SK-N-SH (cell line): Measurements from ENCODE around the gene ING5. TPM values are rescaled to one million over a fixed set of nuclear protein-coding genes. Genes with fewer than 3 reads are reported as not detected.

ENCODE experiments used
- CTCF ChIA-PET: fragments of 300-600, 350-600 bp; formaldehyde crosslinking; extraction: SDS; loops from one replicate; lab custom pipeline; 2021; lab: Yijun Ruan, JAX
- POLR2A ChIA-PET: fragments of 350-600 bp; sonication (Branson Sonifier 250); formaldehyde crosslinking; extraction: SDS; loops from one replicate; lab custom pipeline; 2020; ENCODE audit warnings: antibody characterized with exemption, inconsistent platforms; lab: Yijun Ruan, JAX
- DNase-seq: peaks from one replicate; pipeline ENCODE4 v3.0.0; 2012
- H2AFZ ChIP-seq: fragments of 200-600 bp; sonication (generic); 2 replicates; pipeline ENCODE4 v1.8.1; 2016; ENCODE audit warnings: antibody characterized with exemption, mild to moderate bottlenecking, low read depth
- H3F3A ChIP-seq: fragments of 200-600 bp; sonication (generic); replicated peaks from 2 replicates; pipeline ENCODE3; 2016; ENCODE audit warnings: antibody characterized with exemption, mild to moderate bottlenecking; ENCODE audit not compliant: insufficient read depth
- H3K27ac ChIP-seq, 2 experiments: fragments of 200-500 bp in 1 of 2; fragments of 200-600 bp in 1 of 2; sonication (Bioruptor generic) in 1 of 2; sonication (generic), shearing (Covaris generic) in 1 of 2; 2 replicates each; pipeline versions ENCODE4 v1.5.1 to v1.6.1; 2014 to 2016; ENCODE audit warnings: low read depth in 2 of 2, inconsistent platforms in 1 of 2, low read length in 1 of 2, mild to moderate bottlenecking in 1 of 2, mixed read lengths in 1 of 2
- H3K27me3 ChIP-seq: fragments of 200-600 bp; sonication (generic), shearing (Covaris generic); 2 replicates; pipeline ENCODE4 v1.6.1; 2016; ENCODE audit warnings: mixed run types; ENCODE audit not compliant: insufficient read depth
- H3K36me3 ChIP-seq, 2 experiments: fragments of 200-500 bp in 1 of 2; fragments of 200-600 bp in 1 of 2; sonication (Bioruptor generic) in 1 of 2; sonication (generic) in 1 of 2; replicated peaks in 1 of 2; 2 replicates each; pipeline versions ENCODE3 to v1.5.1; 2014 to 2016; ENCODE audit warnings: low read length in 1 of 2, mild to moderate bottlenecking in 1 of 2; ENCODE audit not compliant: insufficient read depth in 2 of 2, control insufficient read depth in 1 of 2
- H3K4me1 ChIP-seq, 2 experiments: fragments of 200-500 bp in 1 of 2; fragments of 200-600 bp in 1 of 2; sonication (Bioruptor generic) in 1 of 2; sonication (generic), shearing (Covaris generic) in 1 of 2; 2 replicates each; pipeline versions ENCODE4 v1.5.1 to v1.6.1; 2014 to 2016; ENCODE audit warnings: low read depth in 1 of 2, low read length in 1 of 2, mixed run types in 1 of 2; ENCODE audit not compliant: insufficient read depth in 2 of 2, control insufficient read depth in 1 of 2
- H3K4me2 ChIP-seq: fragments of 200-600 bp; sonication (generic), shearing (Covaris generic); 2 replicates; pipeline ENCODE4 v1.6.1; 2017; ENCODE audit warnings: mixed run types
- H3K4me3 ChIP-seq, 2 experiments: fragments of 200-500 bp in 1 of 2; fragments of 200-600 bp in 1 of 2; sonication (Bioruptor generic) in 1 of 2; sonication (generic), shearing (Covaris generic) in 1 of 2; 2 replicates each; pipeline versions ENCODE4 v1.5.1 to v1.8.1; 2014 to 2016; ENCODE audit warnings: low read depth in 2 of 2, inconsistent platforms in 1 of 2, low read length in 1 of 2, mild to moderate bottlenecking in 1 of 2, mixed read lengths in 1 of 2, moderate library complexity in 1 of 2
- H3K79me2 ChIP-seq: fragments of 200-600 bp; sonication (generic); 2 replicates; pipeline ENCODE4 v1.8.1; 2017; ENCODE audit warnings: mild to moderate bottlenecking; ENCODE audit not compliant: insufficient read depth
- H3K9ac ChIP-seq: fragments of 200-600 bp; sonication (generic); 2 replicates; pipeline ENCODE4 v1.6.1; 2017; ENCODE audit warnings: mixed run types
- H3K9me2 ChIP-seq: fragments of 200-600 bp; sonication (generic); 2 replicates; pipeline ENCODE4 v1.6.1; 2017; ENCODE audit warnings: mixed run types
- H3K9me3 ChIP-seq: fragments of 200-600 bp; sonication (generic); 2 replicates; pipeline ENCODE4 v1.6.1; 2017; ENCODE audit warnings: mixed run types, mild to moderate bottlenecking, moderate library complexity
- H4K20me1 ChIP-seq: fragments of 200-600 bp; sonication (generic); 2 replicates; pipeline ENCODE4 v1.6.1; 2017; ENCODE audit warnings: mild to moderate bottlenecking, mixed run types; ENCODE audit not compliant: insufficient read depth
- CHD2 ChIP-seq: fragments of 150-350 bp; IDR thresholded peaks from 2 replicates; pipeline ENCODE4 v1.6.1; 2018; ENCODE audit warnings: low read length; ENCODE audit not compliant: partially characterized antibody
- ELF1 ChIP-seq: IDR thresholded peaks from 2 replicates; pipeline ENCODE4 v1.4.0; 2012
- EP300 ChIP-seq, 2 experiments: IDR thresholded peaks; 2 replicates each; pipeline versions ENCODE4 v1.4.0 to v1.6.1; 2012; ENCODE audit warnings: borderline replicate concordance in 1 of 2, low read depth in 1 of 2, low read length in 1 of 2
- EZH2phosphoT487 ChIP-seq: fragments of 200-600 bp; sonication (generic); IDR thresholded peaks from 2 replicates; pipeline ENCODE4 v1.6.1; 2017; ENCODE audit warnings: low read depth, mixed run types, mild to moderate bottlenecking, antibody characterized with exemption, moderate library complexity, borderline replicate concordance
- FOSL2 ChIP-seq: IDR thresholded peaks from 2 replicates; pipeline ENCODE4 v1.4.0; 2012; ENCODE audit warnings: low read depth, mild to moderate bottlenecking, moderate library complexity, borderline replicate concordance
- FOXJ3 ChIP-seq: sonication (generic); formaldehyde crosslinking; IDR thresholded peaks from 2 replicates; pipeline ENCODE4 v1.5.1; 2020; ENCODE audit warnings: mild to moderate bottlenecking, missing genetic modification reagents
- FOXM1 ChIP-seq: IDR thresholded peaks from 2 replicates; pipeline ENCODE4 v1.4.0; 2012; ENCODE audit warnings: low read depth, mild to moderate bottlenecking
- GABPA ChIP-seq: IDR thresholded peaks from 2 replicates; pipeline ENCODE4 v1.4.0; 2012; ENCODE audit warnings: low read depth, mild to moderate bottlenecking
- IRF3 ChIP-seq: fragments of 150-350 bp; IDR thresholded peaks from 2 replicates; pipeline ENCODE4 v1.6.1; 2016; ENCODE audit warnings: mild to moderate bottlenecking, low read depth, low read length
- JUND ChIP-seq: IDR thresholded peaks from 2 replicates; pipeline ENCODE4 v1.4.0; 2012
- MAX ChIP-seq: IDR thresholded peaks from 2 replicates; pipeline ENCODE4 v1.4.0; 2012; ENCODE audit warnings: low read depth
- MEF2A ChIP-seq: IDR thresholded peaks from 2 replicates; pipeline ENCODE4 v1.4.0; 2012; ENCODE audit warnings: low read depth, borderline replicate concordance
- POLR2AphosphoS5 ChIP-seq: IDR thresholded peaks from 2 replicates; pipeline ENCODE4 v1.6.1; 2012; ENCODE audit warnings: low read depth, low read length
- RCOR1 ChIP-seq: fragments of 150-350 bp; IDR thresholded peaks from 2 replicates; pipeline ENCODE4 v1.6.1; 2017; ENCODE audit warnings: antibody characterized with exemption, low read length
- REST ChIP-seq: IDR thresholded peaks from 2 replicates; pipeline ENCODE4 v1.6.1; 2012; ENCODE audit warnings: mild to moderate bottlenecking, low read depth, low read length, moderate library complexity
- RFX5 ChIP-seq: IDR thresholded peaks from 2 replicates; pipeline ENCODE4 v1.6.1; 2012; ENCODE audit warnings: mild to moderate bottlenecking, improper control_type of control experiment, low read length
- SIN3A ChIP-seq: IDR thresholded peaks from 2 replicates; pipeline ENCODE4 v1.6.1; 2012; ENCODE audit warnings: low read depth, mild to moderate bottlenecking, low read length, moderate library complexity, borderline replicate concordance
- SMC3 ChIP-seq: IDR thresholded peaks from 2 replicates; pipeline ENCODE4 v1.6.1; 2012; ENCODE audit warnings: low read depth, low read length, improper control_type of control experiment
- TAF1 ChIP-seq: IDR thresholded peaks from 2 replicates; pipeline ENCODE4 v1.6.1; 2012; ENCODE audit warnings: low read depth, mild to moderate bottlenecking, low read length, moderate library complexity, borderline replicate concordance
- TCF12 ChIP-seq: IDR thresholded peaks from 2 replicates; pipeline ENCODE4 v1.4.0; 2012
- TEAD4 ChIP-seq: IDR thresholded peaks from 2 replicates; pipeline ENCODE4 v1.4.0; 2012; ENCODE audit warnings: mild to moderate bottlenecking, borderline replicate concordance; ENCODE audit not compliant: insufficient read depth
- WGBS: methylation state at CpG from one replicate; pipeline ENCODE4 v1.1.6; 2017; ENCODE audit warnings: low lambda C conversion rate; 5-methylcytosine and 5-hydroxymethylcytosine counted together
- polyA plus RNA-seq, 3 experiments: library from polyadenylated mRNA; depleted of rRNA; stranded (reverse); fragments of >200 nt; gene quantifications; 2 replicates each; pipeline ENCODE4 v1.2.3, GENCODE V29; 2012

The ING5 gene
- polyA plus RNA-seq, 1 of the 3 experiments (the other 2 are of a cell fraction), result 56.3 TPM

GRCh38 chr2:241771286-241772062, 69.6 kb downstream of the ING5 start (continued):
- TF ChIP-seq TEAD4 (no peak), FOXM1 (no peak), EZH2phosphoT487 (no peak), MAX (no peak), FOSL2 (no peak), SIN3A (no peak), JUND (no peak), SMC3 (no peak), CHD2 (no peak), REST (no peak), POLR2AphosphoS5 (no peak), ELF1 (no peak)

GRCh38 chr2:241772063-241772499, 70.2 kb downstream of the ING5 start:
- no peaks in the 10 kb centered on the region for H3K9me2 ChIP-seq
- no peak overlapping the region for H3K9ac ChIP-seq
- no peaks in the 10 kb centered on the region for H3K27me3 ChIP-seq
- peaks cover 20 to 23% of the 10 kb centered on the region in 2 experiments; a peak in 2 of 4 replicates for H3K4me1 ChIP-seq
- no peak overlapping the region for H3K4me2 ChIP-seq
- H3K9me3 ChIP-seq, result no peaks in the 10 kb centered on the region
- H3F3A ChIP-seq, result no peaks in the 10 kb centered on the region
- ChIA-PET POLR2A (no interaction called here), CTCF (interaction anchor here (1.7 to 1.9 kb wide), 3 partner anchors 9 to 106 kb away, joined by 4 to 6 read pairs (median 5); no protein-coding TSS in a partner anchor)
- H2AFZ ChIP-seq, result no peak overlapping the region
- no peak overlapping the region for H3K27ac ChIP-seq
- no peaks in the 10 kb centered on the region for H3K36me3 ChIP-seq
- H3K4me3 ChIP-seq, result no peak overlapping the region
- no peak for TF ChIP-seq POLR2AphosphoS5
- TF ChIP-seq ELF1, result no peak
- no peak for TF ChIP-seq GABPA
- TF ChIP-seq FOSL2, result no peak
- no peak for TF ChIP-seq IRF3
- no peak for TF ChIP-seq EP300 (IDR thresholded peaks at IDR 0.05; ENCODE audit: borderline replicate concordance in 1 of 2, low read depth in 1 of 2, low read length in 1 of 2)
- TF ChIP-seq FOXJ3 (CRISPR knock-in tag), result no peak
- no peak for TF ChIP-seq MAX
- no peak for TF ChIP-seq RFX5
- TF ChIP-seq TAF1, result no peak
- no peak for TF ChIP-seq RCOR1
- no peak for TF ChIP-seq REST
- TF ChIP-seq TCF12, result no peak
- TF ChIP-seq MEF2A, result no peak
- no peaks in the 10 kb centered on the region for H3K79me2 ChIP-seq
- H4K20me1 ChIP-seq, result no peaks in the 10 kb centered on the region
- no peak for DNase-seq
- WGBS, result 87% methylated on average over 9 of the region's 9 CpGs
